AG04450 (cell line): Measurements from ENCODE around the gene PRB2. TPM values are rescaled to one million over a fixed set of nuclear protein-coding genes. Genes with fewer than 3 reads are reported as not detected.
"Not testable (repeated sequence)": the region's sequence is repeated elsewhere in the genome, so short reads cannot be mapped to it uniquely, and the experiment has no call there.

Source experiments
- CTCF ChIA-PET: fragments of 300-600, 350-600 bp; formaldehyde crosslinking; extraction: SDS; loops from one replicate; lab custom pipeline; 2022; ENCODE audit warnings: antibody characterized with exemption, inconsistent platforms; lab: Charles Lee
- POLR2A ChIA-PET: fragments of 350-600 bp; formaldehyde crosslinking; extraction: SDS; loops from one replicate; lab custom pipeline; 2021; ENCODE audit warnings: antibody characterized with exemption, inconsistent platforms; lab: Yijun Ruan, JAX
- DNase-seq: peaks from one replicate; pipeline ENCODE4 v3.0.0-alpha.2; 2011; ENCODE audit warnings: low read depth, low spot score
- H3K27ac ChIP-seq: one replicate; pipeline ENCODE4 v1.5.1; 2012; ENCODE audit warnings: low read depth, low read length, control low read depth
- H3K27me3 ChIP-seq: one replicate; pipeline ENCODE4 v1.6.0; 2012; ENCODE audit warnings: low read length; ENCODE audit not compliant: control insufficient read depth, insufficient read depth
- H3K4me3 ChIP-seq: 2 replicates; pipeline ENCODE4 v1.5.1; 2011; ENCODE audit warnings: mild to moderate bottlenecking, low read depth, low read length, control low read depth
- H3K9me3 ChIP-seq: 2 replicates; pipeline ENCODE4 v1.5.1; 2012; ENCODE audit warnings: low read length; ENCODE audit not compliant: control insufficient read depth, insufficient read depth
- CTCF ChIP-seq: IDR thresholded peaks from 2 replicates; pipeline ENCODE4 v1.5.1; 2011; ENCODE audit warnings: low read depth, low read length, control low read depth, inconsistent platforms
- polyA plus RNA-seq: library from polyadenylated mRNA; depleted of rRNA; stranded (reverse); fragments of >200 nt; gene quantifications from 2 replicates; pipeline ENCODE4 v1.2.3, GENCODE V29; 2011

PRB2 gene
- polyA plus RNA-seq, 1 experiment, result not detected

GRCh38 chr12:11408096-11408495 lies 12.7 kb upstream of the PRB2 start:
- no peak for TF ChIP-seq CTCF
- no peaks in the 10 kb centered on the region for H3K27me3 ChIP-seq
- H3K27ac ChIP-seq, result no peak overlapping the region
- no peak for DNase-seq
- ChIA-PET POLR2A (no interaction called here), CTCF (no interaction called here)
- H3K9me3 ChIP-seq, result no peaks in the 10 kb centered on the region
- H3K4me3 ChIP-seq, result no peak overlapping the region

GRCh38 chr12:11397366-11397765 lies 2.0 kb upstream of the PRB2 start:
- DNase-seq, result no peak
- ChIA-PET POLR2A (no interaction called here), CTCF (no interaction called here)
- Histone ChIP-seq H3K27ac (no peak overlapping the region), H3K9me3 (no peaks in the 10 kb centered on the region), H3K27me3 (no peaks in the 10 kb centered on the region), H3K4me3 (no peak overlapping the region)
- TF ChIP-seq CTCF, result no peak

GRCh38 chr12:11391456-11391855 lies 3.9 kb downstream of the PRB2 start:
- CTCF ChIA-PET, H3K4me3 ChIP-seq: not testable (repeated sequence)

GRCh38 chr12:11377420-11377819 lies 17.9 kb downstream of the PRB2 start:
- CTCF ChIA-PET, H3K4me3 ChIP-seq, H3K9me3 ChIP-seq, DNase-seq, H3K27ac ChIP-seq, POLR2A ChIA-PET, H3K27me3 ChIP-seq: not testable (repeated sequence)

More at GRCh38 chr12:11391456-11391855, 3.9 kb downstream of the PRB2 start:
- H3K27me3 ChIP-seq, POLR2A ChIA-PET, H3K9me3 ChIP-seq, DNase-seq, H3K27ac ChIP-seq: not testable (repeated sequence)

GRCh38 chr12:11361151-11361550 lies 34.2 kb downstream of the PRB2 start:
- no peak for TF ChIP-seq CTCF
- no peaks in the 10 kb centered on the region for H3K9me3 ChIP-seq
- H3K27me3 ChIP-seq, result no peaks in the 10 kb centered on the region
- H3K27ac ChIP-seq, result no peak overlapping the region
- CTCF ChIA-PET, result no interaction called here
- DNase-seq, result no peak
- H3K4me3 ChIP-seq, result no peak overlapping the region
- POLR2A ChIA-PET, result no interaction called here

- H3K27ac ChIP-seq, H3K9me3 ChIP-seq, CTCF ChIA-PET, H3K27me3 ChIP-seq, H3K4me3 ChIP-seq, POLR2A ChIA-PET, DNase-seq: not testable (repeated sequence)
Observed at GRCh38 chr12:11360205-11360883, 35.0 kb downstream of the PRB2 start.

GRCh38 chr12:11351736-11352135 lies 43.6 kb downstream of the PRB2 start:
- H3K9me3 ChIP-seq, H3K27me3 ChIP-seq, DNase-seq, H3K27ac ChIP-seq, CTCF ChIA-PET, H3K4me3 ChIP-seq, POLR2A ChIA-PET: not testable (repeated sequence)
